HCT116 (cell line): ENCODE results near the gene TMEM147. TPM values are rescaled to one million over a fixed set of nuclear protein-coding genes. Genes with fewer than 3 reads are reported as not detected.

Source experiments
- ATAC-seq: fragments of 200-7000 bp; cut with Tn5 transposase; 2 replicates; pipeline ENCODE4 v1.9.1; 2020; ENCODE audit warnings: mild to moderate bottlenecking, moderate library complexity
- BruUV-seq: library from RNA; stranded (reverse); fragments of 400-500 nt; replicated peaks from 2 replicates; lab custom pipeline; 2021; lab: Mats Ljungman, UMichigan
- CTCF ChIA-PET: fragments of 300-600 bp; sonication (Branson Sonifier 250); formaldehyde crosslinking; loops from one replicate; lab custom pipeline; 2021; ENCODE audit warnings: antibody characterized with exemption; lab: Charles Lee
- POLR2A ChIA-PET: fragments of 300-600, 350-600 bp; sonication (Branson Sonifier 250); formaldehyde crosslinking; loops from one replicate; lab custom pipeline; 2021; ENCODE audit warnings: antibody characterized with exemption; lab: Charles Lee
- RAD21 ChIA-PET, 2 experiments: fragments of 300-600 bp; sonication (Branson Sonifier 250); formaldehyde crosslinking; loops; one replicate each; lab custom pipeline; 2023; ENCODE audit warnings: low total read pairs in 2 of 2; ENCODE audit not compliant: uncharacterized antibody in 2 of 2, unreplicated experiment in 2 of 2, low non-redundant PET in 1 of 2; lab: Charles Lee
- DNase-seq: peaks from one replicate; pipeline ENCODE4 v3.0.0-alpha.2; 2010; ENCODE audit warnings: low read depth, low spot score
- H2AFZ ChIP-seq: fragments of 200-600 bp; shearing (Covaris generic), sonication (generic); 2 replicates; pipeline ENCODE4 v1.6.1; 2017; ENCODE audit warnings: low read depth, mixed run types, mixed read lengths, antibody characterized with exemption, low read length; ENCODE audit not compliant: poor library complexity, severe bottlenecking
- H3K27ac ChIP-seq: 2 replicates; pipeline ENCODE4 v1.5.1; 2012; ENCODE audit warnings: low read depth, low read length
- H3K27me3 ChIP-seq: fragments of 200-600 bp; sonication (generic); 2 replicates; pipeline ENCODE4 v1.6.1; 2016; ENCODE audit warnings: mixed run types, low read length, mixed read lengths; ENCODE audit not compliant: insufficient read depth
- H3K36me3 ChIP-seq, 2 experiments: fragments of 200-500 bp in 1 of 2; fragments of 200-600 bp in 1 of 2; sonication (Bioruptor generic) in 1 of 2; sonication (generic) in 1 of 2; 2 replicates each; pipeline versions ENCODE4 v1.5.1 to v1.6.1; 2014 to 2016; ENCODE audit warnings: low read length in 2 of 2, inconsistent platforms in 1 of 2, mixed read lengths in 1 of 2, mixed run types in 1 of 2; ENCODE audit not compliant: insufficient read depth in 2 of 2, control insufficient read depth in 1 of 2
- H3K4me1 ChIP-seq, 2 experiments: fragments of 200-600 bp in 1 of 2; sonication (generic) in 1 of 2; 2 replicates each; pipeline versions ENCODE4 v1.5.1 to v1.6.1; 2012 to 2017; ENCODE audit warnings: low read length in 2 of 2, inconsistent platforms in 1 of 2, mild to moderate bottlenecking in 1 of 2, mixed read lengths in 1 of 2, mixed run types in 1 of 2, moderate library complexity in 1 of 2; ENCODE audit not compliant: insufficient read depth in 2 of 2, control insufficient read depth in 1 of 2
- H3K4me2 ChIP-seq: fragments of 200-600 bp; sonication (generic); 2 replicates; pipeline ENCODE4 v1.6.1; 2017; ENCODE audit warnings: mixed run types, low read length, mixed read lengths
- H3K4me3 ChIP-seq, 2 experiments: fragments of 200-600 bp in 1 of 2; sonication (generic) in 1 of 2; replicated peaks in 1 of 2; 2 replicates each; pipeline ENCODE4 v1.5.1; 2011 to 2016; ENCODE audit warnings: low read length in 2 of 2, control low read depth in 1 of 2, low read depth in 1 of 2, mild to moderate bottlenecking in 1 of 2, mixed read lengths in 1 of 2, mixed run types in 1 of 2
- H3K79me2 ChIP-seq: fragments of 200-600 bp; sonication (generic); 2 replicates; pipeline ENCODE4 v1.6.1; 2017; ENCODE audit warnings: mild to moderate bottlenecking, mixed run types, low read length, moderate library complexity, mixed read lengths; ENCODE audit not compliant: insufficient read depth
- H3K9ac ChIP-seq: fragments of 200-600 bp; sonication (generic); 2 replicates; pipeline ENCODE4 v1.6.1; 2016; ENCODE audit warnings: low read length, mixed read lengths
- H3K9me2 ChIP-seq: fragments of 200-600 bp; sonication (generic), shearing (Covaris generic); 2 replicates; pipeline ENCODE4 v1.6.1; 2017; ENCODE audit warnings: mixed run types, mild to moderate bottlenecking, moderate library complexity; ENCODE audit not compliant: insufficient read depth
- H3K9me3 ChIP-seq, 2 experiments: fragments of 200-500 bp in 1 of 2; fragments of 200-600 bp in 1 of 2; sonication (Bioruptor generic) in 1 of 2; sonication (generic) in 1 of 2; 2 replicates each; pipeline ENCODE4 v1.6.1; 2014 to 2017; ENCODE audit warnings: low read length in 2 of 2, mixed read lengths in 2 of 2, inconsistent platforms in 1 of 2, low read depth in 1 of 2, mild to moderate bottlenecking in 1 of 2, mixed run types in 1 of 2, moderate library complexity in 1 of 2; ENCODE audit not compliant: control insufficient read depth in 1 of 2, insufficient read depth in 1 of 2
- H4K20me1 ChIP-seq: fragments of 200-600 bp; sonication (generic), shearing (Covaris generic); 2 replicates; pipeline ENCODE4 v1.6.1; 2017; ENCODE audit warnings: mixed run types, mild to moderate bottlenecking, moderate library complexity; ENCODE audit not compliant: insufficient read depth
- CBX3 ChIP-seq: IDR thresholded peaks from 2 replicates; pipeline ENCODE4 v1.6.1; 2012; ENCODE audit warnings: low read depth
- EGR1 ChIP-seq: IDR thresholded peaks from 2 replicates; pipeline ENCODE4 v1.6.1; 2012; ENCODE audit warnings: low read depth
- ELF1 ChIP-seq: IDR thresholded peaks from 2 replicates; pipeline ENCODE4 v1.6.1; 2012; ENCODE audit warnings: low read depth, borderline replicate concordance
- EZH2 ChIP-seq: fragments of 200-600 bp; sonication (generic); IDR thresholded peaks from 2 replicates; pipeline ENCODE4 v1.6.1; 2017; ENCODE audit warnings: antibody characterized with exemption, mixed run types
- EZH2phosphoT487 ChIP-seq: fragments of 200-600 bp; IDR thresholded peaks from 2 replicates; pipeline ENCODE4 v1.6.1; 2018; ENCODE audit warnings: antibody characterized with exemption, borderline replicate concordance
- JUND ChIP-seq: IDR thresholded peaks from 2 replicates; pipeline ENCODE4 v1.6.1; 2012
- MAX ChIP-seq: IDR thresholded peaks from 2 replicates; pipeline ENCODE4 v1.6.1; 2012
- POLR2A ChIP-seq: IDR thresholded peaks from 2 replicates; pipeline ENCODE4 v1.7.0; 2011; ENCODE audit warnings: borderline replicate concordance; ENCODE audit not compliant: insufficient read depth, insufficient read length; ENCODE audit errors: extremely low read depth
- POLR2AphosphoS5 ChIP-seq: IDR thresholded peaks from 2 replicates; pipeline ENCODE4 v1.6.1; 2011; ENCODE audit warnings: mild to moderate bottlenecking, low read depth, low read length, moderate library complexity
- REST ChIP-seq: IDR thresholded peaks from 2 replicates; pipeline ENCODE4 v1.6.1; 2012; ENCODE audit warnings: low read depth
- SIN3A ChIP-seq: IDR thresholded peaks from 2 replicates; pipeline ENCODE4 v1.6.1; 2012; ENCODE audit warnings: low read depth
- SP1 ChIP-seq: IDR thresholded peaks from 2 replicates; pipeline ENCODE4 v1.6.1; 2012; ENCODE audit warnings: low read depth
- SRF ChIP-seq: IDR thresholded peaks from 2 replicates; pipeline ENCODE4 v1.6.1; 2012; ENCODE audit warnings: low read depth
- TCF7L2 ChIP-seq: IDR thresholded peaks from 2 replicates; pipeline ENCODE4 v1.7.0; 2011; ENCODE audit warnings: borderline replicate concordance, inconsistent platforms; ENCODE audit not compliant: insufficient read depth, insufficient read length; ENCODE audit errors: extremely low read depth
- ZBTB33 ChIP-seq: IDR thresholded peaks from 2 replicates; pipeline ENCODE4 v1.6.1; 2011; ENCODE audit warnings: mild to moderate bottlenecking, low read length, moderate library complexity; ENCODE audit not compliant: insufficient replicate concordance; ENCODE audit errors: extremely low read depth
- ZFX ChIP-seq: fragments of 450-650 bp; IDR thresholded peaks from 2 replicates; pipeline ENCODE4 v1.6.1; 2017
- intact Hi-C: fragments of 100-400 bp; cut with micrococcal nuclease; formaldehyde crosslinking; loops from 2 replicates; pipeline ENCODE4 v1.10.0; 2022
- total RNA-seq: library from RNA; stranded (reverse); gene quantifications from one replicate; pipeline ENCODE4 v1.2.1, GENCODE V29; 2021; ENCODE audit not compliant: unreplicated experiment

Gene TMEM147
- total RNA-seq, 1 experiment from 2014 or later: 128 TPM

DNA sequence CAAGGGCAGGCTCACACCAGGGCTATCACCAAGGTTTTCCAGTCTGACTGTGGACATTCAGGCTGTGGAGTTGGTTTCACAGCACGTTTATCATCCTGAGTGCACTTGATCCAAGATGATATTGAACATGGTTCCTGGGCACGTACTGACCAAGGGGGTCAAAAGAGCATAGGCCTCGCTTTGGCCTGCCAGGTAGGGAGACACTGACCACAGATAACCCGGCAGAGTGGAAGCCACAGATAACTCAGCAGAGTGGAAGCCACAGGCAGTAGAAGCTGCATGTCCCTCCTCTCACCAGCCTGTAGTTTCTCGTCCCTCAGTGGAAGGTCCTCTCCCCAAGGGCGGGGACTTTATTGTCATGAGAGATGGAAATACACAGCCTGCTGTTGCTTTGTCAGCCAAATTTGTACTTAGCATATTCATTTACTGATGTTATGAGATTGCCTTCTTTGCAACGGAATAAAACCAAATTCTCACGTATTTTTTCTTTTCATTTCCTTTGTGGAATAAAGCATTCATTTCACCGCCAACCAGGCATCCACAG is 46.4 kb upstream of the TMEM147 start:
- BruUV-seq: no TSS peak
- ChIA-PET POLR2A (no interaction called here), RAD21 (no interaction called here), CTCF (no interaction called here)
- Histone ChIP-seq H2AFZ (no peak overlapping the region), H3K27ac (no peak overlapping the region), H3K4me3 (no peak overlapping the region), H3K9ac (no peak overlapping the region), H4K20me1 (no peaks in the 10 kb centered on the region), H3K79me2 (no peaks in the 10 kb centered on the region), H3K4me2 (no peak overlapping the region)
- DNase-seq: no peak
- intact Hi-C loops: no loop called here
- ATAC-seq: no peak
- no peak for TF ChIP-seq MAX
- TF ChIP-seq SP1: no peak
- TF ChIP-seq ZFX: no peak
- no peak for TF ChIP-seq SIN3A
- TF ChIP-seq JUND: no peak
- TF ChIP-seq, all 23 proteins: peak for 0
- no peaks in the 10 kb centered on the region for H3K9me2 ChIP-seq
- no peaks in the 10 kb centered on the region for H3K27me3 ChIP-seq
- peaks cover 4 to 11% of the 10 kb centered on the region in 2 experiments; a peak in 3 of 4 replicates for H3K4me1 ChIP-seq
- peaks cover 21 to 23% of the 10 kb centered on the region in 2 experiments; a peak in 3 of 4 replicates for H3K36me3 ChIP-seq
- H3K9me3 ChIP-seq: no peaks in the 10 kb centered on the region

DNA sequence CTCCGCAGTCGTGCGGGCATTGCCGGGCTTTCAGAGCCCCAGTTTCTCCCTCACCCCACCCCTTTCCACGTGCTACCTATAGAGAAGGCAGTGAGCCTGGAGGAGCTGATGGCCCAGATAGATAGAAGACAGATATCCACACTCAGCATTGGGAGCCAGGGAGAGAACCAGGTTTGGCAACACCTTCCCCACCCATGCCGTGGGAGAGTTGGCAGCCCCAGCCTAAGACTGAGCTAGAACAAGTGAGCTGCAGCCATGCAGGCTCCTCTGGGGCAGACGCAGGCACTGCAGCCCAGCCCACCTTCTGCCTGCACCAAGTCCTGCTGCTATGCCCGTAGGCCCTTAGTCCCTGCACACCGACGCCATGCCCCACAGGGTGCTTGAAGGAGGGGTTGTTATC is 44.8 kb upstream of the TMEM147 start:
- RAD21 ChIA-PET: no interaction called here
- H3K36me3 ChIP-seq: peaks cover 29 to 31% of the 10 kb centered on the region in 2 experiments; a peak in 3 of 4 replicates
- H3K4me2 ChIP-seq: no peak overlapping the region
- no peak overlapping the region for H3K4me3 ChIP-seq
- no peak overlapping the region for H2AFZ ChIP-seq
- no peaks in the 10 kb centered on the region for H3K9me3 ChIP-seq
- H3K27ac ChIP-seq: no peak overlapping the region
- H3K9me2 ChIP-seq: no peaks in the 10 kb centered on the region
- ATAC-seq (no peak), DNase-seq (no peak)
- intact Hi-C loops: no loop called here
- H3K9ac ChIP-seq: no peak overlapping the region
- H3K4me1 ChIP-seq: peaks cover 0 to 4% of the 10 kb centered on the region in 2 experiments; a peak in 3 of 4 replicates
- BruUV-seq: no TSS peak
- no peak for TF ChIP-seq TCF7L2
- no peak for TF ChIP-seq EZH2
- no peak for TF ChIP-seq SIN3A
- TF ChIP-seq ZFX: no peak
- TF ChIP-seq ZBTB33: no peak
- TF ChIP-seq POLR2AphosphoS5: no peak
- TF ChIP-seq JUND: no peak
- no peak for TF ChIP-seq EGR1
- no peak for TF ChIP-seq SP1
- TF ChIP-seq EZH2phosphoT487: no peak
- no peak for TF ChIP-seq ELF1
- TF ChIP-seq POLR2A: no peak
- no peak for TF ChIP-seq SRF
- TF ChIP-seq REST: no peak
- TF ChIP-seq CBX3: no peak
- POLR2A ChIA-PET: no interaction called here
- H3K79me2 ChIP-seq: peaks cover 4% of the 10 kb centered on the region; the same call in 1 of the 2 replicates
- CTCF ChIA-PET: no interaction called here
- H4K20me1 ChIP-seq: no peaks in the 10 kb centered on the region
- H3K27me3 ChIP-seq: no peaks in the 10 kb centered on the region
